Testis (tissue), 2 donors: ENCODE measurements around the gene SH3TC1.
A peak's percentile ranks its signal among the peaks of the same experiment; 100 is the strongest.

Experiments
- POLR2A ChIP-seq: fragments of 450-650 bp; IDR thresholded peaks from one replicate; pipeline ENCODE4 v1.6.1; 2017; ENCODE audit warnings: antibody characterized with exemption, mild to moderate bottlenecking, moderate library complexity
- TF ChIP-seq, protein P1 (sequence below), 3 experiments: fragments of 450-650 bp in 2 of 3; fragments of 200-600 bp in 1 of 3; sonication (generic) in 1 of 3; IDR thresholded peaks; one replicate each; pipeline ENCODE4 v1.5.1; 2016 to 2019; ENCODE audit warnings: antibody characterized with exemption in 3 of 3, mild to moderate bottlenecking in 2 of 3, moderate library complexity in 1 of 3

DNA sequence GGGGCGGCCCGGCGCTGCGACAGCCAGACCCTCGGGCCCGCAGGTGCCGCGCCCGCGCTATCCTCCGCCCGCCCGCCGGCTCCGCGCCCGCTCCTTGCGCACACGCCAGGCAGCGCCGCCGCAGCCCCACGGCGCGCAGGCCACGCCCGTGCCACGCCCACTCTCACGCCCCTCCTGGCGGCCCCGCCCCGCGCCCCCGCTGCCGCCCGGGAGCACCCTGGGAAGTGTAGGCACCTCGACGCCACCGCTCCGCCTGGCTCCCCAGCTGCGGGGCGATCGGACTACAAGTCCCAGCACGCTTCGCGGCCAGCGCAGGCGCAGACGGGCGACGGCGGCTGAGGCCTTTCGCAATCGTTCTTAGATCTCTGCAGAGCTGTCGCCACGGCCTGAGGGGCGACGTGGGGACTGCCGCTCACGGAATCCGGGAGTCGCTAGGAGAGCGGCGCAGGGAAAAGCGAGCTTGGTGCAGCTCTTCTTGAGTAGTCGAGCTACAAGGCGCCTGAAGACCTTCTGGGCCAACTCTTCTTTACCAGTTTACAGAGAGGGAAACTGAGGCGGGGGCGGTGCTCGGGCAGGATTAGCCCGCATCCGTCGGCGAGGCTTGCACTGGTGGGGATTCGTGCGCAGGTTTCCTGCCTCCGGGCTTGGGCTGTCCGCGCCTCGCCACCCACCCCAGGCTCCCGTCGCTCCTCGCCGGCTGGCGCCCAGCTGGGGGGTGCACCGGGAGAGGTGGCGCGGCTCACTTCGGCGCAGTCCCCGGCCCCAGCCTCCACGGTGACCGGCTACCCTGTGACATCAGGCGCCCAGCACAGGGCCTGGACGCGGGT lies 40.2 kb upstream of the SH3TC1 start, which contains the start of gene ABLIM2:
- no peak for TF ChIP-seq POLR2A
- TF ChIP-seq, protein P1, sequence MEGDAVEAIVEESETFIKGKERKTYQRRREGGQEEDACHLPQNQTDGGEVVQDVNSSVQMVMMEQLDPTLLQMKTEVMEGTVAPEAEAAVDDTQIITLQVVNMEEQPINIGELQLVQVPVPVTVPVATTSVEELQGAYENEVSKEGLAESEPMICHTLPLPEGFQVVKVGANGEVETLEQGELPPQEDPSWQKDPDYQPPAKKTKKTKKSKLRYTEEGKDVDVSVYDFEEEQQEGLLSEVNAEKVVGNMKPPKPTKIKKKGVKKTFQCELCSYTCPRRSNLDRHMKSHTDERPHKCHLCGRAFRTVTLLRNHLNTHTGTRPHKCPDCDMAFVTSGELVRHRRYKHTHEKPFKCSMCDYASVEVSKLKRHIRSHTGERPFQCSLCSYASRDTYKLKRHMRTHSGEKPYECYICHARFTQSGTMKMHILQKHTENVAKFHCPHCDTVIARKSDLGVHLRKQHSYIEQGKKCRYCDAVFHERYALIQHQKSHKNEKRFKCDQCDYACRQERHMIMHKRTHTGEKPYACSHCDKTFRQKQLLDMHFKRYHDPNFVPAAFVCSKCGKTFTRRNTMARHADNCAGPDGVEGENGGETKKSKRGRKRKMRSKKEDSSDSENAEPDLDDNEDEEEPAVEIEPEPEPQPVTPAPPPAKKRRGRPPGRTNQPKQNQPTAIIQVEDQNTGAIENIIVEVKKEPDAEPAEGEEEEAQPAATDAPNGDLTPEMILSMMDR (IDR thresholded peaks at IDR 0.05), result peak in 1 of 3 experiments; percentile 21
